ENCODE results near the gene MAP1S.

Gene MAP1S

GRCh38 chr19:17687141-17687856 lies 32.0 kb upstream of the MAP1S start:
- peak overlapping the region; percentile 98 for H3K4me3 ChIP-seq (ENCODE audit: low read depth, low read length)
- no peaks in the 10 kb centered on the region for H3K9me3 ChIP-seq (ENCODE audit: severe bottlenecking)
- peaks cover 21% of the 10 kb centered on the region for H3K36me3 ChIP-seq
- H3K27ac ChIP-seq, result peak overlapping the region; percentile 91
- TF ChIP-seq, protein P1, sequence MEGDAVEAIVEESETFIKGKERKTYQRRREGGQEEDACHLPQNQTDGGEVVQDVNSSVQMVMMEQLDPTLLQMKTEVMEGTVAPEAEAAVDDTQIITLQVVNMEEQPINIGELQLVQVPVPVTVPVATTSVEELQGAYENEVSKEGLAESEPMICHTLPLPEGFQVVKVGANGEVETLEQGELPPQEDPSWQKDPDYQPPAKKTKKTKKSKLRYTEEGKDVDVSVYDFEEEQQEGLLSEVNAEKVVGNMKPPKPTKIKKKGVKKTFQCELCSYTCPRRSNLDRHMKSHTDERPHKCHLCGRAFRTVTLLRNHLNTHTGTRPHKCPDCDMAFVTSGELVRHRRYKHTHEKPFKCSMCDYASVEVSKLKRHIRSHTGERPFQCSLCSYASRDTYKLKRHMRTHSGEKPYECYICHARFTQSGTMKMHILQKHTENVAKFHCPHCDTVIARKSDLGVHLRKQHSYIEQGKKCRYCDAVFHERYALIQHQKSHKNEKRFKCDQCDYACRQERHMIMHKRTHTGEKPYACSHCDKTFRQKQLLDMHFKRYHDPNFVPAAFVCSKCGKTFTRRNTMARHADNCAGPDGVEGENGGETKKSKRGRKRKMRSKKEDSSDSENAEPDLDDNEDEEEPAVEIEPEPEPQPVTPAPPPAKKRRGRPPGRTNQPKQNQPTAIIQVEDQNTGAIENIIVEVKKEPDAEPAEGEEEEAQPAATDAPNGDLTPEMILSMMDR (IDR thresholded peaks at IDR 0.05; ENCODE audit: low read depth, low read length), result no peak
- H3K27me3 ChIP-seq (ENCODE audit: insufficient read depth, low read depth, severe bottlenecking), result no peaks in the 10 kb centered on the region
- peak; percentile 33 for DNase-seq

- Histone ChIP-seq H3K27ac (peak within 1 kb of the TSS; percentile 91), H3K36me3 (peaks cover 16% of the 10 kb centered on the region), H3K9me3 (ENCODE audit: severe bottlenecking) (no peaks in the 10 kb centered on the region), H3K27me3 (ENCODE audit: insufficient read depth, low read depth, severe bottlenecking) (no peaks in the 10 kb centered on the region), H3K4me3 (ENCODE audit: low read depth, low read length) (peak within 1 kb of the TSS; percentile 98)
- DNase-seq, result peak; percentile 83
- TF ChIP-seq, protein P1 (IDR thresholded peaks at IDR 0.05; ENCODE audit: low read depth, low read length), result no peak
Observed at GRCh38 chr19:17687857-17688784, 31.2 kb upstream of the MAP1S start, which contains the start of gene UNC13A. UNC13A (minus strand) TSS chr19:17688354; CDS start chr19:17688199, 155 bp downstream.

DNA sequence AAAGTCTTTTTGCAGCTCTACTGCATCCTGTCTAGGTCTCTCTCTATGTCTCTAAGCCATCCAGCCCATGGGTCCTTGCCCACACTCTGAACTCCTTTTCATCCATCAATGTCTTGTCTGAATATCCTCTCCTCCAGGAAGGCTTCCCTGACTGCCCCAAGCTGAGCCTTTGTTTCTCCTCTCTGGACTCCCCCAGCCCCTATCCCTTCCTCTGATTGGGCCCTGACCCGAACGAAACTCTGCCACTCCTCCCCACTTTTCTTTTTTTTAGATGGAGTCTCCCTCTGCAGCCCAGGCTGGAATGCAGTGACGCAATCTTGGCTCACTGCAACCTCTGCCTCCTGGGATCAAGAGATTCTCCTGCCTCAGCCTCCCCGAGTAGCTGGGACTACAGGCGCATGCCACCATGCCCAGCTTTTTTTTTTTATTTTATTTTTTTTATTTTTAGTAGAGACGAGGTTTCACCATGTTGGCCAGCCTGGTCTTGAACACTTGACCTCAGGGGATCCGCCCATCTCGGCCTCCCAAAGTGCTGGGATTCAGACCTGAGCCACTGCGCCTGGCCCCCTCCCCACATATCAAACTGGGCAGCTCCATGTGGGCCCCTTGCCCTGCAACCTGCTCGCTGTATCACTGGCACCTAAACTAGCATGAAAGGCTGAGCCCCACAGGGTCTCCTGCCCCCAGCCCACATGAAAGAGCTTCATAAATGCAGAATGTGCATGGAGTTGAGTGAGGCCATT lies 30.3 kb upstream of the MAP1S start:
- Histone ChIP-seq H3K27ac (peak overlapping the region; percentile 91), H3K4me3 (ENCODE audit: low read depth, low read length) (peak overlapping the region; percentile 98), H3K9me3 (ENCODE audit: severe bottlenecking) (no peaks in the 10 kb centered on the region), H3K27me3 (ENCODE audit: insufficient read depth, low read depth, severe bottlenecking) (no peaks in the 10 kb centered on the region), H3K36me3 (peaks cover 10% of the 10 kb centered on the region; the same call in 1 of the 2 replicates)
- TF ChIP-seq, protein P1 (IDR thresholded peaks at IDR 0.05; ENCODE audit: low read depth, low read length), result no peak
- DNase-seq, result no peak

DNA sequence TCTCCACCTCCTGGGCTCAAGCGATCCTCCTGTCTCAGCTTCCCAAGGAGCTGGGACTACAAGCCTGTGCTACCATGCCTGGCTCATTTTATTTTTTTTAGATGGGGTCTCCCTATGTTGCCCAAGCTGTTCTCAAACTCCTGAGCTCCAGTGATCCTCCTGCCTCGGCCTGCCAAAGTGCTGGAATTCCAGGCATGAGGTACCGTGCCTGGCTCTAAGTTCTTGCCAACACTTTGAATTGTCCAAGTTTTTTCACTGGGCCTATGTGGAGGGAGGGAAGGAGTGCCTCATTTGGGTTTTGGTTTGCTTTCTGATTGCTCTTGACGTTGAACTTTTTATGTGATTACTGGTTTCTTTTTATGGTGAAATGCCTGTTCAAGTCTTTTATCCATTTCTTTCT lies 26.7 kb upstream of the MAP1S start:
- TF ChIP-seq, protein P1 (IDR thresholded peaks at IDR 0.05; ENCODE audit: low read depth, low read length), result no peak
- Histone ChIP-seq H3K27me3 (ENCODE audit: insufficient read depth, low read depth, severe bottlenecking) (no peaks in the 10 kb centered on the region), H3K27ac (no peak overlapping the region), H3K4me3 (ENCODE audit: low read depth, low read length) (no peak overlapping the region), H3K9me3 (ENCODE audit: severe bottlenecking) (no peaks in the 10 kb centered on the region), H3K36me3 (no peaks in the 10 kb centered on the region)
- DNase-seq, result no peak

DNA sequence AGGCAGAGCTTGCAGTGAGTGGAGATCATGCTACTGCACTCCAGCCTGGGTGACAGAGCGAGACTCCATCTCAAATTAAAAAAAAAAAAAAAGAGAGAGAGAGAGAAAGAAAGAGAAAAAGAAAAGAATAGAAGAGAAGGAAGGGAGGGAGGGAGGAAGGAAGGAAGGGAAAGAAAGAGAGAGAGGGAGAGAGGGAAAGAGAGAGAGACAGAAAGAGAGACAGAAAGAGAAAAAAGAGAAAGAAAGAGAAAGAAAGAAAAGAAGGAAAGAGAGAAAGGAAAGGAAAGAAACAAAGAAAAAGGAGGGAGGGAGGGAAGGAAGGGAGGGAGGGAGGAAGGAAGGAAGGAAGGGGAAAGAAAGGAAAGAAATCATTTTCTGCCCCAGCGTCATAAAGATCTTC lies 24.1 kb upstream of the MAP1S start:
- H3K27ac ChIP-seq, result no peak overlapping the region
- no peaks in the 10 kb centered on the region for H3K9me3 ChIP-seq (ENCODE audit: severe bottlenecking)
- DNase-seq, result no peak
- TF ChIP-seq, protein P1 (IDR thresholded peaks at IDR 0.05; ENCODE audit: low read depth, low read length), result no peak
- H3K4me3 ChIP-seq (ENCODE audit: low read depth, low read length), result no peak overlapping the region
- H3K27me3 ChIP-seq (ENCODE audit: insufficient read depth, low read depth, severe bottlenecking), result no peaks in the 10 kb centered on the region
- H3K36me3 ChIP-seq, result no peaks in the 10 kb centered on the region
